HCT116 (cell line): ENCODE measurements around the gene SLC35G6.

Source experiments
- POLR2A ChIP-seq: IDR thresholded peaks from 2 replicates; pipeline ENCODE4 v1.7.0; 2011; ENCODE audit warnings: borderline replicate concordance; ENCODE audit not compliant: insufficient read depth, insufficient read length; ENCODE audit errors: extremely low read depth
- ZNF274 ChIP-seq: fragments of 200-500 bp; sonication (Bioruptor generic); IDR thresholded peaks from 2 replicates; pipeline ENCODE4 v1.6.1; 2014; ENCODE audit warnings: mild to moderate bottlenecking, low read depth, low read length, inconsistent platforms
- TF ChIP-seq, protein P1 (sequence below): IDR thresholded peaks from 2 replicates; pipeline ENCODE4 v1.6.1; 2011; ENCODE audit warnings: mild to moderate bottlenecking, low read length, moderate library complexity; ENCODE audit not compliant: insufficient replicate concordance; ENCODE audit errors: extremely low read depth
- TF ChIP-seq, protein P2 (sequence below), 3 experiments: fragments of 200-600 bp in 1 of 3; sonication (generic) in 1 of 3; IDR thresholded peaks in 2 of 3; conservative IDR thresholded peaks in 1 of 3; 2 replicates each; pipeline ENCODE4 v1.5.1; 2012 to 2017; ENCODE audit warnings: low read depth in 2 of 3, low read length in 2 of 3, antibody characterized with exemption in 1 of 3, borderline replicate concordance in 1 of 3, control low read depth in 1 of 3, mild to moderate bottlenecking in 1 of 3, mixed read lengths in 1 of 3, mixed run types in 1 of 3, moderate library complexity in 1 of 3; ENCODE audit not compliant: insufficient read depth in 1 of 3

DNA sequence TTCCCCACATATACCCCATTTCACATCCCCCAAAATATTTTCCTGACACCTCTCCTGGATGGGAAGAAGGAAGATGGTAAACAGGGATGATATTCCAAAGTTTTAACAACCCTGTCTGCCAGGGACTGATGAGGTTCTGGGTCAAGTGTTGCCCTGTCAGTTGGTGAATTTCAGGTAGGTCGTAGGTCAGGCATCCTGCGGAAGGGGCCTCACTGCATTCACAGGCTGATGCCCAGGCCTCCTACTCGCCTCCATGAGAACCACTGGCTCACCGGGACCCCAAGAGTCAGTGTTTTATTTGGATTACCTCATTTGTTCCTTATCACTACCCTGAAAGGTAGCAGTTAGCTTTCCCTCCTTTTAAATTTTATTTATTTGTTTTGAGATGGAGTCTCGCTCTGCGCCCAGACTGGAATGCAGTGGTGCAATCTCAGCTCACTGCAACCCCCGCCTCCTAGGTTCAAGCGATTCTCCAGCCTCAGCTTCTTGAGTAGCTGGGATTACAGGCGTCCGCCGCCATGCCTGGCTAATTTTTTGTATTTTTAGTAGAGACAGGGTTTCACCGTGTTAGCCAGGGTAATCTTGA, 12.3 kb upstream of the SLC35G6 start:
- TF ChIP-seq, protein P1, sequence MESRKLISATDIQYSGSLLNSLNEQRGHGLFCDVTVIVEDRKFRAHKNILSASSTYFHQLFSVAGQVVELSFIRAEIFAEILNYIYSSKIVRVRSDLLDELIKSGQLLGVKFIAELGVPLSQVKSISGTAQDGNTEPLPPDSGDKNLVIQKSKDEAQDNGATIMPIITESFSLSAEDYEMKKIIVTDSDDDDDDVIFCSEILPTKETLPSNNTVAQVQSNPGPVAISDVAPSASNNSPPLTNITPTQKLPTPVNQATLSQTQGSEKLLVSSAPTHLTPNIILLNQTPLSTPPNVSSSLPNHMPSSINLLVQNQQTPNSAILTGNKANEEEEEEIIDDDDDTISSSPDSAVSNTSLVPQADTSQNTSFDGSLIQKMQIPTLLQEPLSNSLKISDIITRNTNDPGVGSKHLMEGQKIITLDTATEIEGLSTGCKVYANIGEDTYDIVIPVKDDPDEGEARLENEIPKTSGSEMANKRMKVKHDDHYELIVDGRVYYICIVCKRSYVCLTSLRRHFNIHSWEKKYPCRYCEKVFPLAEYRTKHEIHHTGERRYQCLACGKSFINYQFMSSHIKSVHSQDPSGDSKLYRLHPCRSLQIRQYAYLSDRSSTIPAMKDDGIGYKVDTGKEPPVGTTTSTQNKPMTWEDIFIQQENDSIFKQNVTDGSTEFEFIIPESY = no peak
- TF ChIP-seq POLR2A (no peak), ZNF274 (no peak)
- TF ChIP-seq, protein P2, sequence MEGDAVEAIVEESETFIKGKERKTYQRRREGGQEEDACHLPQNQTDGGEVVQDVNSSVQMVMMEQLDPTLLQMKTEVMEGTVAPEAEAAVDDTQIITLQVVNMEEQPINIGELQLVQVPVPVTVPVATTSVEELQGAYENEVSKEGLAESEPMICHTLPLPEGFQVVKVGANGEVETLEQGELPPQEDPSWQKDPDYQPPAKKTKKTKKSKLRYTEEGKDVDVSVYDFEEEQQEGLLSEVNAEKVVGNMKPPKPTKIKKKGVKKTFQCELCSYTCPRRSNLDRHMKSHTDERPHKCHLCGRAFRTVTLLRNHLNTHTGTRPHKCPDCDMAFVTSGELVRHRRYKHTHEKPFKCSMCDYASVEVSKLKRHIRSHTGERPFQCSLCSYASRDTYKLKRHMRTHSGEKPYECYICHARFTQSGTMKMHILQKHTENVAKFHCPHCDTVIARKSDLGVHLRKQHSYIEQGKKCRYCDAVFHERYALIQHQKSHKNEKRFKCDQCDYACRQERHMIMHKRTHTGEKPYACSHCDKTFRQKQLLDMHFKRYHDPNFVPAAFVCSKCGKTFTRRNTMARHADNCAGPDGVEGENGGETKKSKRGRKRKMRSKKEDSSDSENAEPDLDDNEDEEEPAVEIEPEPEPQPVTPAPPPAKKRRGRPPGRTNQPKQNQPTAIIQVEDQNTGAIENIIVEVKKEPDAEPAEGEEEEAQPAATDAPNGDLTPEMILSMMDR (IDR thresholded peaks at IDR 0.05 in 2 of 3, conservative IDR thresholded peaks at IDR 0.05 in 1 of 3; ENCODE audit: borderline replicate concordance in 1 of 3, insufficient read depth in 1 of 3, low read depth in 2 of 3, low read length in 2 of 3) = no peak
